Fibroblast of lung (primary cell): ENCODE data around the gene VPS26B. TPM values are rescaled to one million over a fixed set of nuclear protein-coding genes. Genes with fewer than 3 reads are reported as not detected.

Source experiments
- DNase-seq, 2 donors: peaks; one replicate each; pipeline versions ENCODE4 v3.0.0 to v3.0.0-alpha.2; 2010; ENCODE audit warnings: low read depth in 2 of 2
- H2AFZ ChIP-seq: 2 replicates; pipeline ENCODE4 v1.5.1; 2012; ENCODE audit warnings: low read length, control low read depth, inconsistent platforms
- H3K27ac ChIP-seq: 2 replicates; pipeline ENCODE4 v1.5.1; 2011; ENCODE audit warnings: low read length, control low read depth; ENCODE audit not compliant: insufficient read depth
- H3K27me3 ChIP-seq: 2 replicates; pipeline ENCODE4 v1.5.1; 2011; ENCODE audit warnings: mild to moderate bottlenecking, low read length; ENCODE audit not compliant: control insufficient read depth, insufficient read depth
- H3K36me3 ChIP-seq: 2 replicates; pipeline ENCODE4 v1.5.1; 2011; ENCODE audit warnings: low read length; ENCODE audit not compliant: control insufficient read depth, insufficient read depth
- H3K4me1 ChIP-seq: 2 replicates; pipeline ENCODE4 v1.5.1; 2011; ENCODE audit warnings: low read length; ENCODE audit not compliant: control insufficient read depth, insufficient read depth; ENCODE audit errors: extremely low read depth
- H3K4me2 ChIP-seq: 2 replicates; pipeline ENCODE4 v1.5.1; 2011; ENCODE audit warnings: low read length, control low read depth; ENCODE audit not compliant: insufficient read depth; ENCODE audit errors: extremely low read depth
- H3K4me3 ChIP-seq, 4 experiments: fragments of 200-600 bp in 1 of 4; sonication (generic) in 1 of 4; replicated peaks in 1 of 4; 2 replicates each; pipeline ENCODE4 v1.5.1; 2011 to 2016; ENCODE audit warnings: low read length in 4 of 4, low read depth in 3 of 4, mild to moderate bottlenecking in 3 of 4, control low read depth in 2 of 4, inconsistent platforms in 1 of 4, mixed read lengths in 1 of 4; ENCODE audit not compliant: insufficient read depth in 1 of 4; ENCODE audit errors: control extremely low read depth in 1 of 4
- H3K79me2 ChIP-seq: 2 replicates; pipeline ENCODE4 v1.5.1; 2012; ENCODE audit warnings: mild to moderate bottlenecking, low read length, inconsistent platforms; ENCODE audit not compliant: control insufficient read depth, insufficient read depth
- H3K9ac ChIP-seq: 2 replicates; pipeline ENCODE4 v1.5.1; 2011; ENCODE audit warnings: mild to moderate bottlenecking, low read length, control low read depth; ENCODE audit not compliant: insufficient read depth
- H3K9me3 ChIP-seq: 2 replicates; pipeline ENCODE4 v1.5.1; 2012; ENCODE audit warnings: low read depth, low read length; ENCODE audit not compliant: control insufficient read depth, insufficient read depth
- H4K20me1 ChIP-seq: 2 replicates; pipeline ENCODE4 v1.5.1; 2011; ENCODE audit warnings: low read length; ENCODE audit not compliant: control insufficient read depth, insufficient read depth; ENCODE audit errors: extremely low read depth
- CTCF ChIP-seq, 2 donors: IDR thresholded peaks in 1 of 2; conservative IDR thresholded peaks in 1 of 2; 1 replicate in 1 of 2; 2 replicates in 1 of 2; pipeline ENCODE4 v1.5.1; 2011 to 2012; ENCODE audit warnings: low read length in 2 of 2, control low read depth in 1 of 2, inconsistent platforms in 1 of 2, low read depth in 1 of 2, mild to moderate bottlenecking in 1 of 2
- EZH2 ChIP-seq: IDR thresholded peaks from 2 replicates; pipeline ENCODE4 v1.5.1; 2012; ENCODE audit warnings: low read length, control low read depth, mild to moderate bottlenecking; ENCODE audit errors: missing control alignments
- polyA plus RNA-seq, 2 donors: library from polyadenylated mRNA; depleted of rRNA in 1 of 2; stranded (reverse) in 1 of 2; unstranded in 1 of 2; fragments of >200 nt; gene quantifications; 2 replicates each; pipeline ENCODE4 v1.2.1, GENCODE V29; 2011 to 2012; ENCODE audit warnings: missing spikeins in 1 of 2
- total RNA-seq: library from RNA; depleted of rRNA; stranded (reverse); fragments of >200 nt; gene quantifications from 2 replicates; pipeline ENCODE4 v1.2.1, GENCODE V29; 2014

Gene VPS26B
- total and polyA plus RNA-seq, 2 donors (not counting 1 experiment from before 2014, with no cell fraction given): 39.0 to 44.3 TPM

- Histone ChIP-seq H4K20me1 (no peaks in the 10 kb centered on the region), H3K27ac (no peak overlapping the region), H3K4me2 (no peak overlapping the region), H2AFZ (no peak overlapping the region), H3K79me2 (no peaks in the 10 kb centered on the region), H3K9ac (no peak overlapping the region), H3K4me1 (no peaks in the 10 kb centered on the region), H3K36me3 (no peaks in the 10 kb centered on the region), H3K4me3 (no peak overlapping the region), H3K27me3 (no peaks in the 10 kb centered on the region), H3K9me3 (no peaks in the 10 kb centered on the region)
- TF ChIP-seq CTCF (conservative IDR thresholded peaks at IDR 0.05 in 1 of 2, IDR thresholded peaks at IDR 0.05 in 1 of 2; ENCODE audit: low read depth in 1 of 2, low read length in 2 of 2): no peak
- no peak for TF ChIP-seq EZH2
- no peak for DNase-seq
Measured at GRCh38 chr11:134292661-134293060, 68.2 kb downstream of the VPS26B start.

DNA sequence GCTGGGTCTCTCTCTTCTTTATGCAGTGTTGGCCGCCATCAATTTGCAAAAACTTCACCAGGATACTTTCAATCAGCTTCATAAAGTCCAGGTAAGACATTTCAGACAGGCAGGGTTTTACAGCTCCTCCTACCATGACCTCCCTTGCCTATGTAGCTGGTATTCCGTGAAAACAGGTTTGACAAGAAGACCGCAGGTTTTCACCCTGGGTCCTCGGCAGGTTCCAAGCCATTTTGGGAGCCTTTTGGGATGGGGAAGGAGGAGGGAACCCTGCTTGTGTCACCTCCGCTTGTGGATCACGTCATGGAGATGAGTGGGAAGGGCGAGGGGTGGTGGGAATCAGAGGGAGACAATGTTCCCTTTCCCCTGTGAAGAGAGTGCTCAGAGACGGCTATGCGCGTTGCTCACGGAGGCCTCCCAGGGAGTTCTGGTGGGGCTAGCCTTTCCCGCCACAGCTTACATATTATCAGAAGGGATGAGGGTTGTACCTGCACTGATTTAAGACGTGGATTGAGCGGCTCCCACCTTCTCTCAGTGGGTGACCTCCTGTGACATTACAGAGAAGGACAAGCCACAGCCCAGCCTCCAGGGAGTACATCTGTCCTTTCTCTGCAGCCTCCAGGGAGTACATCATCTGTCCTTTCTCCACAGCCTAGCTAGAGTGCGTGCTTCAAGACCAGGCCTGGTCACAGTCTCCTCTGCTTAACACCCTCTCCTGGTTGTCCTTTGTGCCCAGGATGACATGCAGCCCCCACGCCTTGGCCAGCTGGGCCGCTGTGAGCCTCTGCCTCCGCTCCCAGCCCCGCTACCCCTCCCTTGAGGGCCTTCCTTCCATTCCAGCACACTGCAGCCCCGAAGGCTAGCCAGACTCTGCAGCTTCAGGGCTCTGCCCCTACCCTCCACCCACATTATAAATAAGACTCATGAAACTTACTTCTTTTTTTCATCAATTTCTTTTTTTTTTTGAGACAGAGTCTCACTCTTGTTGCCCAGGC, 68.9 kb downstream of the VPS26B start:
- Histone ChIP-seq H3K79me2 (no peaks in the 10 kb centered on the region), H3K4me2 (no peak overlapping the region), H2AFZ (no peak overlapping the region), H3K27ac (no peak overlapping the region), H3K4me1 (no peaks in the 10 kb centered on the region), H3K9ac (no peak overlapping the region), H3K4me3 (no peak overlapping the region), H3K9me3 (no peaks in the 10 kb centered on the region), H3K27me3 (no peaks in the 10 kb centered on the region), H3K36me3 (no peaks in the 10 kb centered on the region), H4K20me1 (no peaks in the 10 kb centered on the region)
- TF ChIP-seq EZH2 (no peak), CTCF (conservative IDR thresholded peaks at IDR 0.05 in 1 of 2, IDR thresholded peaks at IDR 0.05 in 1 of 2; ENCODE audit: low read depth in 1 of 2, low read length in 2 of 2) (no peak)
- no peak for DNase-seq

GRCh38 chr11:134294664-134295063, 70.2 kb downstream of the VPS26B start:
- Histone ChIP-seq H3K4me1 (no peaks in the 10 kb centered on the region), H3K9ac (no peak overlapping the region), H4K20me1 (no peaks in the 10 kb centered on the region), H3K4me3 (no peak overlapping the region), H3K36me3 (no peaks in the 10 kb centered on the region), H3K9me3 (no peaks in the 10 kb centered on the region), H3K79me2 (no peaks in the 10 kb centered on the region), H3K27ac (no peak overlapping the region), H3K27me3 (no peaks in the 10 kb centered on the region), H3K4me2 (no peak overlapping the region), H2AFZ (no peak overlapping the region)
- DNase-seq: no peak
- TF ChIP-seq CTCF (conservative IDR thresholded peaks at IDR 0.05 in 1 of 2, IDR thresholded peaks at IDR 0.05 in 1 of 2; ENCODE audit: low read depth in 1 of 2, low read length in 2 of 2): no peak

Other genes starting within 250 kb of the VPS26B start
- 60.4 and 85.7 TPM in 2 replicates for gene JAM3, start 155.6 kb upstream of the VPS26B start, total RNA-seq
- 44.1 and 54.5 TPM in 2 replicates for gene JAM3, start 155.6 kb upstream of the VPS26B start, polyA plus RNA-seq
- gene NCAPD3, start 704 bp upstream of the VPS26B start, total RNA-seq: 5.9 and 7.4 TPM in 2 replicates
- 11.4 and 27.7 TPM in 2 replicates for gene NCAPD3, start 704 bp upstream of the VPS26B start, polyA plus RNA-seq
- 78.1 and 88.7 TPM in 2 replicates for gene THYN1, start 28.7 kb downstream of the VPS26B start, total RNA-seq
- 54.9 and 58.7 TPM in 2 replicates for gene THYN1, start 28.7 kb downstream of the VPS26B start, polyA plus RNA-seq
- 15.9 and 16.8 TPM in 2 replicates for gene ACAD8, start 28.9 kb downstream of the VPS26B start, total RNA-seq
- gene ACAD8, start 28.9 kb downstream of the VPS26B start, polyA plus RNA-seq: 19.6 and 22.1 TPM in 2 replicates
- gene GLB1L3, start 51.7 kb downstream of the VPS26B start, total RNA-seq: not detected in 2 replicates
- not detected in 2 replicates for gene GLB1L3, start 51.7 kb downstream of the VPS26B start, polyA plus RNA-seq
- gene GLB1L2, start 107.3 kb downstream of the VPS26B start, total RNA-seq: under 0.01 TPM in 2 replicates
- gene GLB1L2, start 107.3 kb downstream of the VPS26B start, polyA plus RNA-seq: 0.08 and 0.11 TPM in 2 replicates
- gene B3GAT1, start 187.6 kb downstream of the VPS26B start, total RNA-seq: under 0.01 TPM in 2 replicates
- gene B3GAT1, start 187.6 kb downstream of the VPS26B start, polyA plus RNA-seq: not detected in 2 replicates